HCT116 (cell line): ENCODE measurements around the gene TMEM131. TPM values are rescaled to one million over a fixed set of nuclear protein-coding genes. Genes with fewer than 3 reads are reported as not detected.

Experiments
- ATAC-seq: fragments of 200-7000 bp; cut with Tn5 transposase; 2 replicates; pipeline ENCODE4 v1.9.1; 2020; ENCODE audit warnings: mild to moderate bottlenecking, moderate library complexity
- BruUV-seq: library from RNA; stranded (reverse); fragments of 400-500 nt; replicated peaks from 2 replicates; lab custom pipeline; 2021; lab: Mats Ljungman, UMichigan
- CTCF ChIA-PET: fragments of 300-600 bp; sonication (Branson Sonifier 250); formaldehyde crosslinking; loops from one replicate; lab custom pipeline; 2021; ENCODE audit warnings: antibody characterized with exemption; lab: Charles Lee
- POLR2A ChIA-PET: fragments of 300-600, 350-600 bp; sonication (Branson Sonifier 250); formaldehyde crosslinking; loops from one replicate; lab custom pipeline; 2021; ENCODE audit warnings: antibody characterized with exemption; lab: Charles Lee
- RAD21 ChIA-PET, 2 experiments: fragments of 300-600 bp; sonication (Branson Sonifier 250); formaldehyde crosslinking; loops; one replicate each; lab custom pipeline; 2023; ENCODE audit warnings: low total read pairs in 2 of 2; ENCODE audit not compliant: uncharacterized antibody in 2 of 2, unreplicated experiment in 2 of 2, low non-redundant PET in 1 of 2; lab: Charles Lee
- DNase-seq: peaks from one replicate; pipeline ENCODE4 v3.0.0-alpha.2; 2010; ENCODE audit warnings: low read depth, low spot score
- H2AFZ ChIP-seq: fragments of 200-600 bp; shearing (Covaris generic), sonication (generic); 2 replicates; pipeline ENCODE4 v1.6.1; 2017; ENCODE audit warnings: low read depth, mixed run types, mixed read lengths, antibody characterized with exemption, low read length; ENCODE audit not compliant: poor library complexity, severe bottlenecking
- H3K27ac ChIP-seq: 2 replicates; pipeline ENCODE4 v1.5.1; 2012; ENCODE audit warnings: low read depth, low read length
- H3K27me3 ChIP-seq: fragments of 200-600 bp; sonication (generic); 2 replicates; pipeline ENCODE4 v1.6.1; 2016; ENCODE audit warnings: mixed run types, low read length, mixed read lengths; ENCODE audit not compliant: insufficient read depth
- H3K36me3 ChIP-seq, 2 experiments: fragments of 200-500 bp in 1 of 2; fragments of 200-600 bp in 1 of 2; sonication (Bioruptor generic) in 1 of 2; sonication (generic) in 1 of 2; 2 replicates each; pipeline versions ENCODE4 v1.5.1 to v1.6.1; 2014 to 2016; ENCODE audit warnings: low read length in 2 of 2, inconsistent platforms in 1 of 2, mixed read lengths in 1 of 2, mixed run types in 1 of 2; ENCODE audit not compliant: insufficient read depth in 2 of 2, control insufficient read depth in 1 of 2
- H3K4me1 ChIP-seq, 2 experiments: fragments of 200-600 bp in 1 of 2; sonication (generic) in 1 of 2; 2 replicates each; pipeline versions ENCODE4 v1.5.1 to v1.6.1; 2012 to 2017; ENCODE audit warnings: low read length in 2 of 2, inconsistent platforms in 1 of 2, mild to moderate bottlenecking in 1 of 2, mixed read lengths in 1 of 2, mixed run types in 1 of 2, moderate library complexity in 1 of 2; ENCODE audit not compliant: insufficient read depth in 2 of 2, control insufficient read depth in 1 of 2
- H3K4me2 ChIP-seq: fragments of 200-600 bp; sonication (generic); 2 replicates; pipeline ENCODE4 v1.6.1; 2017; ENCODE audit warnings: mixed run types, low read length, mixed read lengths
- H3K4me3 ChIP-seq, 2 experiments: fragments of 200-600 bp in 1 of 2; sonication (generic) in 1 of 2; replicated peaks in 1 of 2; 2 replicates each; pipeline ENCODE4 v1.5.1; 2011 to 2016; ENCODE audit warnings: low read length in 2 of 2, control low read depth in 1 of 2, low read depth in 1 of 2, mild to moderate bottlenecking in 1 of 2, mixed read lengths in 1 of 2, mixed run types in 1 of 2
- H3K79me2 ChIP-seq: fragments of 200-600 bp; sonication (generic); 2 replicates; pipeline ENCODE4 v1.6.1; 2017; ENCODE audit warnings: mild to moderate bottlenecking, mixed run types, low read length, moderate library complexity, mixed read lengths; ENCODE audit not compliant: insufficient read depth
- H3K9ac ChIP-seq: fragments of 200-600 bp; sonication (generic); 2 replicates; pipeline ENCODE4 v1.6.1; 2016; ENCODE audit warnings: low read length, mixed read lengths
- H3K9me2 ChIP-seq: fragments of 200-600 bp; sonication (generic), shearing (Covaris generic); 2 replicates; pipeline ENCODE4 v1.6.1; 2017; ENCODE audit warnings: mixed run types, mild to moderate bottlenecking, moderate library complexity; ENCODE audit not compliant: insufficient read depth
- H3K9me3 ChIP-seq, 2 experiments: fragments of 200-500 bp in 1 of 2; fragments of 200-600 bp in 1 of 2; sonication (Bioruptor generic) in 1 of 2; sonication (generic) in 1 of 2; 2 replicates each; pipeline ENCODE4 v1.6.1; 2014 to 2017; ENCODE audit warnings: low read length in 2 of 2, mixed read lengths in 2 of 2, inconsistent platforms in 1 of 2, low read depth in 1 of 2, mild to moderate bottlenecking in 1 of 2, mixed run types in 1 of 2, moderate library complexity in 1 of 2; ENCODE audit not compliant: control insufficient read depth in 1 of 2, insufficient read depth in 1 of 2
- H4K20me1 ChIP-seq: fragments of 200-600 bp; sonication (generic), shearing (Covaris generic); 2 replicates; pipeline ENCODE4 v1.6.1; 2017; ENCODE audit warnings: mixed run types, mild to moderate bottlenecking, moderate library complexity; ENCODE audit not compliant: insufficient read depth
- ATF3 ChIP-seq: IDR thresholded peaks from 2 replicates; pipeline ENCODE4 v1.6.1; 2012
- CBX3 ChIP-seq: IDR thresholded peaks from 2 replicates; pipeline ENCODE4 v1.6.1; 2012; ENCODE audit warnings: low read depth
- CEBPB ChIP-seq: IDR thresholded peaks from 2 replicates; pipeline ENCODE4 v1.6.1; 2012; ENCODE audit warnings: low read depth
- CTCF ChIP-seq, 3 experiments: fragments of 200-600 bp in 1 of 3; sonication (generic) in 1 of 3; IDR thresholded peaks in 2 of 3; conservative IDR thresholded peaks in 1 of 3; 2 replicates each; pipeline ENCODE4 v1.5.1; 2012 to 2017; ENCODE audit warnings: low read depth in 2 of 3, low read length in 2 of 3, antibody characterized with exemption in 1 of 3, borderline replicate concordance in 1 of 3, control low read depth in 1 of 3, mild to moderate bottlenecking in 1 of 3, mixed read lengths in 1 of 3, mixed run types in 1 of 3, moderate library complexity in 1 of 3; ENCODE audit not compliant: insufficient read depth in 1 of 3
- EZH2phosphoT487 ChIP-seq: fragments of 200-600 bp; IDR thresholded peaks from 2 replicates; pipeline ENCODE4 v1.6.1; 2018; ENCODE audit warnings: antibody characterized with exemption, borderline replicate concordance
- SIN3A ChIP-seq: IDR thresholded peaks from 2 replicates; pipeline ENCODE4 v1.6.1; 2012; ENCODE audit warnings: low read depth
- SP1 ChIP-seq: IDR thresholded peaks from 2 replicates; pipeline ENCODE4 v1.6.1; 2012; ENCODE audit warnings: low read depth
- SRF ChIP-seq: IDR thresholded peaks from 2 replicates; pipeline ENCODE4 v1.6.1; 2012; ENCODE audit warnings: low read depth
- YY1 ChIP-seq: IDR thresholded peaks from 2 replicates; pipeline ENCODE4 v1.6.1; 2011; ENCODE audit warnings: low read length, low read depth, moderate library complexity, mild to moderate bottlenecking; ENCODE audit not compliant: insufficient replicate concordance; ENCODE audit errors: extremely low read depth
- ZFX ChIP-seq: fragments of 450-650 bp; IDR thresholded peaks from 2 replicates; pipeline ENCODE4 v1.6.1; 2017
- intact Hi-C: fragments of 100-400 bp; cut with micrococcal nuclease; formaldehyde crosslinking; loops from 2 replicates; pipeline ENCODE4 v1.10.0; 2022
- total RNA-seq: library from RNA; stranded (reverse); gene quantifications from one replicate; pipeline ENCODE4 v1.2.1, GENCODE V29; 2021; ENCODE audit not compliant: unreplicated experiment

The TMEM131 gene
- total RNA-seq, 1 experiment from 2014 or later: 51.5 TPM

- no peak for TF ChIP-seq EZH2phosphoT487
- no peak for TF ChIP-seq CTCF (IDR thresholded peaks at IDR 0.05 in 2 of 3, conservative IDR thresholded peaks at IDR 0.05 in 1 of 3; ENCODE audit: borderline replicate concordance in 1 of 3, insufficient read depth in 1 of 3, low read depth in 2 of 3, low read length in 2 of 3)
- no peak for TF ChIP-seq ATF3
- TF ChIP-seq SRF: no peak
- TF ChIP-seq CEBPB: no peak
- TF ChIP-seq YY1: no peak
- TF ChIP-seq CBX3: no peak
- TF ChIP-seq SIN3A: no peak
- TF ChIP-seq ZFX: no peak
- TF ChIP-seq SP1: no peak
- peak overlapping the region; percentile 81 for H3K9ac ChIP-seq
- H3K4me2 ChIP-seq: peak overlapping the region; percentile 80
- peaks cover 67% of the 10 kb centered on the region for H3K79me2 ChIP-seq
- no peaks in the 10 kb centered on the region for H3K27me3 ChIP-seq
- BruUV-seq: no TSS peak
- H3K4me1 ChIP-seq: peaks cover 7 to 40% of the 10 kb centered on the region in 2 experiments; a peak in 3 of 4 replicates
- ChIA-PET RAD21 (no interaction called here), POLR2A (no interaction called here), CTCF (no interaction called here)
- intact Hi-C loops: loop anchor here (2.0 to 10.0 kb wide), 2 partner anchors 187 to 271 kb away; no protein-coding TSS in a partner anchor
- no peaks in the 10 kb centered on the region for H3K9me3 ChIP-seq
- H3K36me3 ChIP-seq: no peaks in the 10 kb centered on the region
- H3K27ac ChIP-seq: no peak overlapping the region
- no peak overlapping the region for H2AFZ ChIP-seq
- DNase-seq (no peak), ATAC-seq (no peak)
- no peaks in the 10 kb centered on the region for H3K9me2 ChIP-seq
- peak overlapping the region; percentile 73 to 90 for H3K4me3 ChIP-seq
- peaks cover 4% of the 10 kb centered on the region; the same call in 1 of the 2 replicates for H4K20me1 ChIP-seq
These were observed 1.8 kb downstream of the TMEM131 start for GRCh38 chr2:97993926-97994325.
